Measurements from ENCODE around the gene DGKD. TPM values are rescaled to one million over a fixed set of nuclear protein-coding genes. Genes with fewer than 3 reads are reported as not detected.

DGKD gene
- total RNA-seq, 2 donors from 2014 or later, result 148 to 170 TPM

DNA sequence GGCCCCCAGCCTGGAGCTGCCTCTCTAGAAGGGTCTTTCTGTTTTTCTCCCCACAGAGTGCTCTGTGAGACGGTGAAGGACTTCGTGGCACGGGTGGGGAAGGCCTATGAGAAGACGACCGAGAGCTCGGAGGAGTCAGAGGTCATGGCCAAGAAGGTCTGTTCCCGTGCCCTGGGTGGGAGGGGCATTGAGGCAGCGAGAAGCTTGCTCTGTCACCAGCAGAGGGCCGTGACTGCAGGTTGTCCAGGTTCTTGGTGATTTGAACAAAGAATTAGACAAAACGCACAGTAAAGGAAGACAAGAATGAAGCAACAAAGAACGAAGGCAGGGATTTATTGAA lies 93.9 kb downstream of the DGKD start:
- H3K36me3 Mint-ChIP-seq (ENCODE audit: low read depth), result peaks cover 6% of the 10 kb centered on the region
- no peak for ATAC-seq
- no peak overlapping the region for H3K4me3 Mint-ChIP-seq
- no peaks in the 10 kb centered on the region for H3K9me3 ChIP-seq (ENCODE audit: control insufficient read depth, low read length, poor library complexity, severe bottlenecking)
- H3K27me3 Mint-ChIP-seq, result no peaks in the 10 kb centered on the region
- peak overlapping the region; percentile 72 for H3K27ac Mint-ChIP-seq
- no peak for DNase-seq
- peaks cover 14% of the 10 kb centered on the region for H3K4me1 Mint-ChIP-seq

DNA sequence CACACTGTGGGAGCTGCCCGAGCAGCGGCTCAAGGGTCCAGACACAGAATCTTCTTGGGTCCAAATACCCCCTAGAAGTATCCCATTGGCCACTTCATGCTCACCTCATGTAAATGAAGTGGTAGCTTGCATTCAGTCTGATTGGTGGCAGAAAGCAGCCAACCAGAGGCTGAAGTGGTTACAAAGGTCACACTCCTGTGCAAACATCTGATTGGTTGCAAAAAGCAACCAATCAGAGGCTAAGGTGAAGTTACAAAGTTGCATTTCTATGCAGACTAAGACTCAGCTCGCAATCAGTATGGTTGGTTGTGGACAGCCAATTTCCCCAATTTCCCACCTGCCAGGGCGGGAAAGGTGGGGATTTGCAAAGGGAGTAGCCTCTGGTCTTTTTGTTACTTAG lies 94.3 kb downstream of the DGKD start:
- Mint-ChIP-seq H3K27me3 (no peaks in the 10 kb centered on the region), H3K4me3 (no peak overlapping the region), H3K4me1 (peaks cover 10% of the 10 kb centered on the region), H3K36me3 (ENCODE audit: low read depth) (peaks cover 6% of the 10 kb centered on the region), H3K27ac (peak overlapping the region; percentile 72)
- ATAC-seq (no peak), DNase-seq (no peak)
- no peaks in the 10 kb centered on the region for H3K9me3 ChIP-seq (ENCODE audit: control insufficient read depth, low read length, poor library complexity, severe bottlenecking)

DNA sequence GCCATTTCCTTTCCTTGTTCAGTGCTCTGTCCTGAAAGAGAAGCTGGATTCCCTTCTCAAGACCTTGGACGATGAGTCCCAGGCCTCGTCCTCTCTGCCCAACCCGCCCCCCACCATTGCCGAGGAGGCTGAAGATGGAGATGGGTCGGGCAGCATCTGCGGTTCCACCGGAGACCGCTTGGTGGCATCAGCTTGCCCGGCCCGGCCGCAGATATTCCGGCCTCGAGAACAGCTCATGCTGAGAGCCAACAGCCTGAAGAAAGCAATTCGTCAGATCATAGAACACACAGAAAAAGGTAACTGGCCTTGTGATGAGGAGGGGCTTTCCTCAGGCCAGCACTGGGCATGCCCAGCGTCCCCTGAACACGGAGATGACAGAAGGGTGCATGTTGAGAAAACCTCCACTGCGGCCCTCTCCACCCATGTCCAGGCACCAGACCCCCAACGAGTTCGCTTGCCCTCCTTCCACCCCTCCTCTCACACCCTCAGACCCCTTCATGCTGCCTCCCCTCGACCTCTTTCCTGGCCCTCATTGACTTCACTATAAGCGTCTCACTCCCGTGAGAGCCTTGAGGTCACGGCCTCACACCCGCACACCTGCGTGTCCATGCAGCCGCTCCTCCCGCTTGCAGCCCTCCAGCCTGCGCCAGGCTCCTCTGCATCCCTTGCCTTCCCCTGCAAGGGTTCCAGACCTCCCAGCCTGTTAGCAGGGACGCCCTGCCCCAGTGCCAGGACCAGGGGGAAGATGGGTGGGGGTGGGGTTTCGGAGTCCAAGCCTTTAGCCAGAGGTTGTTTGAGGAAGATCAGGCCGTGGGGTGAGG lies 95.0 kb downstream of the DGKD start:
- Mint-ChIP-seq H3K4me1 (peaks cover 8% of the 10 kb centered on the region), H3K36me3 (ENCODE audit: low read depth) (peaks cover 6% of the 10 kb centered on the region), H3K4me3 (no peak overlapping the region), H3K27ac (no peak overlapping the region), H3K27me3 (no peaks in the 10 kb centered on the region)
- no peaks in the 10 kb centered on the region for H3K9me3 ChIP-seq (ENCODE audit: control insufficient read depth, low read length, poor library complexity, severe bottlenecking)
- ATAC-seq (no peak), DNase-seq (no peak)

DNA sequence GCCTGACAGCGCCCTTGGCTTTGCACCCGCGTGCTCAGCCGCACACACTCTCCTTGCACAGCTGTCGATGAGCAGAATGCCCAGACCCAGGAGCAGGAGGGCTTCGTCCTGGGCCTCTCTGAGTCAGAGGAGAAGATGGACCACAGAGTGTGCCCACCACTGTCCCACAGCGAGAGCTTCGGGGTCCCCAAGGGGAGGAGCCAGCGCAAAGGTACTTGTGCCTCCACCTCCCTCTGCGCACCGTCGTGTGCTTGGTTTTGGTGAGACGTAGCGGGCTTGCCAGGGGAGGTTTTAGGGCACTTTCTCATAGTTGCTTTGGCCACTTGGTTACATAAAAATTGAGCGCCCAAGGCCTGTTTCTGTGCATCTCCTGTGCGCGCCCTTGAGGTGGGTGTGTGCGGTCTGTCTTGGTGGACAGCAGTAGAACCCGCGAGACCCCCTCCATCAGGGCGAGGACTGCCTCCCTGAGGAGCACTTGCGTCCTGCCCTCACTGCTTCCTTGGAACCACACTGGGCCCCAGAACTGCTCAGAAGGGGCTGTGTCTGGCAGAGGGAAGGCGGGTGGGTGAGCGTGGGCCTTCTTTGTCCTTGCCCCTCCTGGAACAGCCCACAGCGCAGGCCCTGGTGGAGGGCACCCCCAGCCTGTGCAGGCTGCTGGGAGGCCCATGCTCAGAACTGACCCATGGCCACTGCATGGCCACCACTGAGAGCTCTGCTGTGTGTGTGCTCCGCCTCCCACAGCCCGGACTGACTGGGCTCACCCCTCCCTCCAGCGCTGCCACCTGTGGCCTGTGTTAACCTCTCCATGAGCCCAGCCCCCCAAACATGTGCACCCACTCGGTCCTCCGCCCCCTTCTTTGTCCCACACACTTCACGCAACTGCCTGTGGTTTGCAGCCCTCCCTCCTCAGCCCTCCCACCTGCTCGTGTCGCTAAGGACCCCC lies 95.9 kb downstream of the DGKD start:
- Mint-ChIP-seq H3K27ac (no peak overlapping the region), H3K4me3 (no peak overlapping the region), H3K27me3 (no peaks in the 10 kb centered on the region), H3K36me3 (ENCODE audit: low read depth) (peaks cover 3% of the 10 kb centered on the region), H3K4me1 (peaks cover 2% of the 10 kb centered on the region)
- no peak for ATAC-seq
- DNase-seq, result no peak
- H3K9me3 ChIP-seq (ENCODE audit: control insufficient read depth, low read length, poor library complexity, severe bottlenecking), result no peaks in the 10 kb centered on the region

DNA sequence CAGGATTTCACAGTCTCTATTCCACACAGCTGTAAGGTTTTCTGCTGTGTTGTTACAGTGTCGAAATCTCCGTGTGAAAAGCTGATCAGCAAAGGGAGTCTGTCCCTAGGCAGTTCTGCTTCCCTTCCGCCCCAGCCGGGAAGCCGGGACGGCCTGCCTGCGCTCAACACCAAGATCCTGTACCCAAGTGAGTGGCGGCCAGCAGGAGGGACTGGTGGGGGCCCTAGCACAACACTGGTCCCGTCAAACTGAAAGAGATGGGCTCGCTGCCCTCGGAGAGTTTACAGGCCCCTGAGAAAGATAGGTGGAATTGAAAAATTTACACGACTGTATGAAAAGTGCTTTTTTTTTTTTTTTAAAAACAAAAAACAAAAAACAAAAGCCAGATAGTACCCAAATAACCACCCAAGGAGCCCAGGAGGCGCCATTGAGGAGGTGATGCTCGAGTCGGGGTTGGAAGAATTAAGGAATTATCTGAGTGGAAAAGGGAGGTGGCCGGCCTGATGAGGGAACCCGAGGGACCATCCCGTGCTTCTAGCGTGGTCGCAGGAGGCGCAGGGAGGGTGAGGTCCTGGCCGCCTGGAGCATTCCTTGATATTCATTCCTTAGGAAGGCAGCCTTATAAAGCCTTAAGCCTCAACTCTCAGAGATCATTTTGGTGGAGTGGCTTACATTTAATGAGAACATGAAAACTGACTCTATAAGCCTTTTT lies 96.7 kb downstream of the DGKD start:
- ATAC-seq, result no peak
- no peaks in the 10 kb centered on the region for H3K9me3 ChIP-seq (ENCODE audit: control insufficient read depth, low read length, poor library complexity, severe bottlenecking)
- peaks cover 2% of the 10 kb centered on the region for H3K4me1 Mint-ChIP-seq
- peaks cover 3% of the 10 kb centered on the region for H3K36me3 Mint-ChIP-seq (ENCODE audit: low read depth)
- no peak overlapping the region for H3K27ac Mint-ChIP-seq
- no peak overlapping the region for H3K4me3 Mint-ChIP-seq
- DNase-seq, result no peak
- H3K27me3 Mint-ChIP-seq, result no peaks in the 10 kb centered on the region

DNA sequence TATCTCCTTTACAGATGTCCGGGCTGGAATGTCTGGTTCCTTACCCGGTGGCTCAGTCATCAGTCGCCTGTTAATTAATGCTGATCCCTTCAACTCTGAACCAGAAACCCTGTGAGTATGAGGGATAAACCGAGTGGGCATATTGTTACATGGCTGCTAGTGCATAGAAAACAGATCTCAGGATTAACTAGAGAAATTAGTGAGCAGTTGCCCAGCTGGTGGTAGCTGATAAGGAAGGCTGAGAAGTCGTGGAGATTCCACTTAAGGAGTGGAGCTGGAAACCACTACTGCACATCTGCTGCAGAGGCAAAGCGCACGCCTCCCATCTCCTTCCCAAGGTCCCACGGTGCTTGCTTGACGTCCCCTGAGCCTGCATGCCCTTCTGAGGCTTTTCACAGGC lies 97.7 kb downstream of the DGKD start:
- H3K4me1 Mint-ChIP-seq, result peaks cover 2% of the 10 kb centered on the region
- H3K4me3 Mint-ChIP-seq, result no peak overlapping the region
- no peak for ATAC-seq
- H3K9me3 ChIP-seq (ENCODE audit: control insufficient read depth, low read length, poor library complexity, severe bottlenecking), result no peaks in the 10 kb centered on the region
- H3K27ac Mint-ChIP-seq, result no peak overlapping the region
- H3K36me3 Mint-ChIP-seq (ENCODE audit: low read depth), result peaks cover 3% of the 10 kb centered on the region
- no peak for DNase-seq
- H3K27me3 Mint-ChIP-seq, result no peaks in the 10 kb centered on the region

DNA sequence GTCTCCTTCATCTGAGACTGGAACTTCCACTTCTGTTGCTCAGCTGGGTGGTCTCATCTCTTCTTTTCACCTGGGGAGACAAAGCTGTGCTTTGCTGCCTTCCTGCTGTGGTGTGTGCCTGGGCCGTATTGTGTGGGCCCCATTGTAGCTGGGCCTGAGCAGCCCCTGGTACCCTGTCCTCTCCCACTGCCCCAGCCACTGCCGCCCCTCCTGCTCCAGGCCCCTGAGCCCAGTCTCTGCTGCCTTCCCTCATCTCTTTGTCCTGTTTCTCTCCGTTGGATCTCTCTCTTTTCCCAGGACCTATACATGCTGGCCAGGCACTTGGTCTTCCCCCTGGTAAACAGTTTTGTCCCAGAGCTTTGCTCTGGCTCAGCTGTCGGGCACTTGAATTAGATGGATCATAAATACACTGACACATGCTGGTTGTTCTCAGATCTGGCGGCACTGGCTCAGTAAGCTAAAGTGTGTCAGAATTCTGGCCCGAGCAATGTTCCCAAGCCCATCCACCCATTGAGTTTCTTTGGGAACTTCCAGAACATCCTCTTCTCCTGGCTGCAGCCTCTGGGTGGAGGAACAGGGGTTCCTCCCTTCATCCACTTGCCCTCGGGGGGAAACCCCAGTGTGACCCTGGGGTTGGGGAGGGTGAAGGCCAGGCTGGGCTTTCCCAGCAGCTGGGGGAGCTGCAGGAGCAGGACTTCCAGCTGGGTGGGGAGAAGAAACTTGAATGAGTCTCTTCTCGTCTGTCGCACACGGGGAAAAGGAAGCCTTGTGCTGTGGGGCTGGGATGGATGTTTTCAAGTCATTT lies 99.0 kb downstream of the DGKD start:
- H3K4me1 Mint-ChIP-seq, result peaks cover 7% of the 10 kb centered on the region
- H3K27ac Mint-ChIP-seq, result peak overlapping the region; percentile 74

DNA sequence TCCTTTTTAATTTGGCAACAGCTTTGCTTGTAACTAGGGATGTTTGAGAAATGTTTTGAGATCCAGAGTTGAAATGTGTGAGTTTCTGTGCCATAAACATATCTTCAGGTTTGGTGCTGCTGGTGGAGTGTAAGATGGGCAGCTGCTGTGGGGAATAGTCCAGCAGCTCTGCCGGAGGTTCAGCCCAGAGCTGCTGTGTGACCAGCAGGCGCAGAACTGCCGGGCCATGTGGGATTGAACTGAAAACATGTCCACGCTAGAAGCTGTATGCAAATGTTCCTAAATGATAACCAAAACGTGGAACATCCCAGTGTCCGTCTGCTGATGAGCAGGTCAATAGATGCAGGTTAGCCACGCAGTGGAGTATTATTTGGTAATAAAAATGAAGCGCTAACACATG lies 99.6 kb downstream of the DGKD start:
- no peak for ATAC-seq
- H3K4me1 Mint-ChIP-seq, result peaks cover 7% of the 10 kb centered on the region
- H3K9me3 ChIP-seq (ENCODE audit: control insufficient read depth, low read length, poor library complexity, severe bottlenecking), result no peaks in the 10 kb centered on the region
- peak overlapping the region; percentile 74 for H3K27ac Mint-ChIP-seq
- H3K4me3 Mint-ChIP-seq, result no peak overlapping the region
- peaks cover 6% of the 10 kb centered on the region for H3K36me3 Mint-ChIP-seq (ENCODE audit: low read depth)
- no peak for DNase-seq
- no peaks in the 10 kb centered on the region for H3K27me3 Mint-ChIP-seq

More for the DNA sequence above, 99.0 kb downstream of the DGKD start:
- H3K9me3 ChIP-seq (ENCODE audit: control insufficient read depth, low read length, poor library complexity, severe bottlenecking), result no peaks in the 10 kb centered on the region
- no peak for ATAC-seq
- peaks cover 6% of the 10 kb centered on the region for H3K36me3 Mint-ChIP-seq (ENCODE audit: low read depth)
- DNase-seq, result no peak
- no peak overlapping the region for H3K4me3 Mint-ChIP-seq
- H3K27me3 Mint-ChIP-seq, result no peaks in the 10 kb centered on the region

DNA sequence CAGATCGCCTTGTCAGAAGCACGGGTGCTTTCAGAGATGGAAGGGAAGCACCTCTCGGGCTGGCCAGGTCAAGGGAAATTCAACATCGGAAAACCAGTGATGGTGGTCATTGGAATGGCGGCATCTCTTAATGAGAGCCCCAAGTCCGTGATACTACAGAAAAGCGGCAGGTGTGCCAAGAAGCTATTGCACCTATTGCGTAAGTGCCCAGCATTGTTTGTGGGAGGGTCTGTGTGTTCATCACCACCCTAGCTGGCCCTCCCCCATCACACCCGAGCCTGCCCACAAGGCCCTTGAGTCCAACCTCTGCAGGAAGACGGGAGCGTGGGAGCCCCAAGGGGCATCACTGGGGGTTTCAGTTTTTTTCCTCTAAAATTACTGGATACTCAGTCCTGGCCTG lies 100.7 kb downstream of the DGKD start:
- H3K27me3 Mint-ChIP-seq, result no peaks in the 10 kb centered on the region
- H3K4me1 Mint-ChIP-seq, result peaks cover 7% of the 10 kb centered on the region
- H3K36me3 Mint-ChIP-seq (ENCODE audit: low read depth), result peaks cover 6% of the 10 kb centered on the region
- H3K27ac Mint-ChIP-seq, result peak overlapping the region; percentile 74
- DNase-seq, result no peak
- H3K4me3 Mint-ChIP-seq, result peak overlapping the region; percentile 33
- H3K9me3 ChIP-seq (ENCODE audit: control insufficient read depth, low read length, poor library complexity, severe bottlenecking), result no peaks in the 10 kb centered on the region
- ATAC-seq, result no peak

DNA sequence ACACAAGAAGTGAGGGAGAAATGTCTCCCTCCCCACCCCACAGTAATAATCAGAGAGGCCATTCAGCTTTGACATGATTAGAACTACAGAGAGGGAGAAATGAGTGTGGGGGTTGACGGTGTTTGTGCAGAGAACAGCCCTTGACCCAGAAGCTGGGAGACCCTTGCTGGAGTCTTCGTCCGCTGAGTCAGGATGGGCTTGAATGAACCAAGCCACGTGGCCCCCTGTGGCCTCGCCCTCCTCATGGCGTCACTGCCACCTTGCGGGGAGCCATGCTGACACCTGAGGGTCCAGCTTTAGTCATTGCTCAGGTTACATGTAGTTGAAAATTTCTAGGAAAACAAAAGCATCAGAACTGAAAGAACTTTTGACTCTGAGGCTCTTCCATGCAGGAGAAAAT lies 101.2 kb downstream of the DGKD start:
- Mint-ChIP-seq H3K27me3 (no peaks in the 10 kb centered on the region), H3K27ac (no peak overlapping the region), H3K4me3 (no peak overlapping the region), H3K4me1 (peaks cover 7% of the 10 kb centered on the region), H3K36me3 (ENCODE audit: low read depth) (peaks cover 6% of the 10 kb centered on the region)
- no peaks in the 10 kb centered on the region for H3K9me3 ChIP-seq (ENCODE audit: control insufficient read depth, low read length, poor library complexity, severe bottlenecking)
- DNase-seq, result no peak
- ATAC-seq, result no peak

DNA sequence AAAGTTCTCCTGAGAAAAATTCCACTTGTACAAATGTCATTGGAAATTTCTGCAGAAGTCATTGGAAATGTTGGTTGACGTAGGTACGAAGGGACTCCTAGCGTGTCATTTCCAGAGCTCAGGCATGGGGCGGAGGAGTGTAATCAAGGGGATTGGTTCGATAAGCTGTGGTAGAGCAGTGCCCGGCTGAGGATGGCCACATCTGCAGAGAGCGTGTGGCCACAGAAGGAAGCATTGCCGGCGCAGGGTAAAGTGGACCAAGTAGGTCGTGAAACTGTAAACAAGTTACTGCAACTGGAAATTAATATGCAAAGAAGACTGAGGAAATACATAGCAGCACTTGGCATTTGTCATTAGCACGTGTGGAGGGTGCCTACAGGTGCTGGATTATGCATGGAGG lies 101.8 kb downstream of the DGKD start:
- no peaks in the 10 kb centered on the region for H3K9me3 ChIP-seq (ENCODE audit: control insufficient read depth, low read length, poor library complexity, severe bottlenecking)
- H3K36me3 Mint-ChIP-seq (ENCODE audit: low read depth), result peaks cover 6% of the 10 kb centered on the region
- H3K4me1 Mint-ChIP-seq, result peaks cover 7% of the 10 kb centered on the region
- no peaks in the 10 kb centered on the region for H3K27me3 Mint-ChIP-seq
- ATAC-seq (no peak), DNase-seq (no peak)
- no peak overlapping the region for H3K4me3 Mint-ChIP-seq
- no peak overlapping the region for H3K27ac Mint-ChIP-seq

DNA sequence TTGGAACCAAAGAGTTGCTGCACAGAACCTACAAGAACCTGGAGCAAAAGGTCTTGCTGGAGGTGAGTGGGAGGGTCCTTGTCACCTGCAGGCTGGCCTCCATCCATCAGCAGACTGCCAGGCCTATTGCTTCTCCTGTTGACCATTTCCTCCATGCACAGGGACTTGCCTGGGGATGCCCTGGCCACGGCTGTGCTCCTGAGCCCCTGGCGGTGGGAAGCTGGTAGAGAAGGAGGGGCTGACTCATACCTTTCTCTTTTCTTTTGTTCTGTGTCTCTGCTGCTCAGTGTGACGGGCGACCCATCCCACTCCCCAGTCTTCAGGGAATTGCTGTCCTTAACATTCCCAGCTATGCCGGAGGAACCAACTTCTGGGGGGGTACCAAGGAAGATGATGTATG lies 102.6 kb downstream of the DGKD start:
- Mint-ChIP-seq H3K27ac (no peak overlapping the region), H3K36me3 (ENCODE audit: low read depth) (peaks cover 7% of the 10 kb centered on the region), H3K4me3 (peak overlapping the region; percentile 12), H3K27me3 (no peaks in the 10 kb centered on the region), H3K4me1 (peaks cover 7% of the 10 kb centered on the region)
- no peaks in the 10 kb centered on the region for H3K9me3 ChIP-seq (ENCODE audit: control insufficient read depth, low read length, poor library complexity, severe bottlenecking)
- ATAC-seq, result no peak
- DNase-seq, result no peak

Data from T-helper 17 cell (primary cell).